Hepatocyte (in vitro differentiated cells): ENCODE measurements around the gene WDR37. TPM values are rescaled to one million over a fixed set of nuclear protein-coding genes. Genes with fewer than 3 reads are reported as not detected.

Experiments used
- DNase-seq: peaks from one replicate; pipeline ENCODE4 v3.0.0-alpha.2; 2016; ENCODE audit warnings: low spot score
- H2AFZ ChIP-seq: fragments of 200-600 bp; sonication (generic); 2 replicates; pipeline ENCODE4 v1.6.0; 2016; ENCODE audit warnings: antibody characterized with exemption, mild to moderate bottlenecking
- H3K27ac ChIP-seq: fragments of 200-600 bp; sonication (generic); 2 replicates; pipeline ENCODE4 v1.5.1; 2016; ENCODE audit warnings: mild to moderate bottlenecking
- H3K27me3 ChIP-seq: fragments of 200-600 bp; sonication (generic); 2 replicates; pipeline ENCODE4 v1.6.1; 2016
- H3K36me3 ChIP-seq: fragments of 200-600 bp; sonication (generic); replicated peaks from 2 replicates; pipeline ENCODE4 v1.5.1; 2016; ENCODE audit warnings: low read depth; ENCODE audit not compliant: insufficient read depth
- H3K4me1 ChIP-seq: fragments of 200-600 bp; sonication (generic); 2 replicates; pipeline ENCODE4 v1.5.1; 2016; ENCODE audit warnings: mild to moderate bottlenecking, moderate library complexity; ENCODE audit not compliant: insufficient read depth
- H3K4me2 ChIP-seq: fragments of 200-600 bp; sonication (generic); 2 replicates; pipeline ENCODE4 v1.6.0; 2016
- H3K4me3 ChIP-seq: fragments of 200-600 bp; sonication (generic); 2 replicates; pipeline ENCODE4 v1.5.1; 2016; ENCODE audit warnings: mild to moderate bottlenecking
- H3K79me2 ChIP-seq: fragments of 200-600 bp; sonication (generic); 2 replicates; pipeline ENCODE4 v1.6.0; 2017; ENCODE audit warnings: mild to moderate bottlenecking
- H3K9me2 ChIP-seq: fragments of 200-600 bp; sonication (generic); replicated peaks from 2 replicates; pipeline ENCODE4 v1.6.0; 2017; ENCODE audit warnings: mild to moderate bottlenecking; ENCODE audit not compliant: insufficient read depth
- H3K9me3 ChIP-seq: fragments of 200-600 bp; sonication (generic); 2 replicates; pipeline ENCODE4 v1.5.1; 2016; ENCODE audit warnings: low read depth, mild to moderate bottlenecking
- H4K20me1 ChIP-seq: fragments of 200-600 bp; sonication (generic); 2 replicates; pipeline ENCODE4 v1.6.0; 2016; ENCODE audit warnings: mild to moderate bottlenecking; ENCODE audit not compliant: insufficient read depth, poor library complexity, severe bottlenecking
- CTCF ChIP-seq: fragments of 200-600 bp; sonication (generic); IDR thresholded peaks from 2 replicates; pipeline ENCODE4 v1.5.1; 2016; ENCODE audit warnings: antibody characterized with exemption, mild to moderate bottlenecking; ENCODE audit not compliant: poor library complexity
- EZH2 ChIP-seq: fragments of 200-600 bp; sonication (generic); IDR thresholded peaks from 2 replicates; pipeline ENCODE4 v1.6.1; 2016; ENCODE audit warnings: antibody characterized with exemption, mild to moderate bottlenecking, borderline replicate concordance
- EZH2phosphoT487 ChIP-seq: fragments of 200-600 bp; sonication (generic); IDR thresholded peaks from one replicate; pipeline ENCODE4 v1.6.1; 2018; ENCODE audit warnings: antibody characterized with exemption, mild to moderate bottlenecking, low read depth, moderate library complexity; ENCODE audit not compliant: unreplicated experiment, severe bottlenecking
- WGBS: methylation state at CpG from one replicate; pipeline ENCODE4 v1.1.6; 2016; ENCODE audit warnings: low lambda C conversion rate; ENCODE audit errors: missing lambda C conversion rate; 5-methylcytosine and 5-hydroxymethylcytosine counted together
- polyA plus RNA-seq: library from polyadenylated mRNA; unstranded; fragments of >200 nt; fragmentation: Nextera tagmentation; extraction: Ambion mirVana; gene quantifications from 2 replicates; pipeline ENCODE4 v1.2.1, GENCODE V29; 2016
- total RNA-seq: library from RNA; depleted of rRNA; stranded (reverse); fragments of >200 nt; gene quantifications from 2 replicates; pipeline ENCODE4 v1.2.3, GENCODE V29; 2014

The WDR37 gene
- total and polyA plus RNA-seq, 2 experiments from 2014 or later = 8.6 to 12.3 TPM

- no peaks in the 10 kb centered on the region for H4K20me1 ChIP-seq
- no peaks in the 10 kb centered on the region for H3K27me3 ChIP-seq
- H3K9me3 ChIP-seq = peaks cover 7% of the 10 kb centered on the region
- TF ChIP-seq EZH2phosphoT487 = no peak
- TF ChIP-seq CTCF = no peak
- no peak for TF ChIP-seq EZH2
- H2AFZ ChIP-seq = no peak overlapping the region
- no peak overlapping the region for H3K4me3 ChIP-seq
- no peaks in the 10 kb centered on the region for H3K36me3 ChIP-seq
- WGBS = 62% methylated on average over 3 of the region's 3 CpGs
- no peaks in the 10 kb centered on the region for H3K79me2 ChIP-seq
- no peak overlapping the region for H3K4me2 ChIP-seq
- DNase-seq = no peak
- H3K27ac ChIP-seq = no peak overlapping the region
- no peaks in the 10 kb centered on the region for H3K4me1 ChIP-seq
- no peaks in the 10 kb centered on the region for H3K9me2 ChIP-seq
These were observed 86.4 kb downstream of the WDR37 start for GRCh38 chr10:1142596-1142995.

- 70% methylated on average over 5 of the region's 5 CpGs for WGBS
These were observed 91.6 kb downstream of the WDR37 start for GRCh38 chr10:1147810-1148209.

GRCh38 chr10:1148855-1149605 is 92.8 kb downstream of the WDR37 start:
- 96% methylated on average over 17 of the region's 17 CpGs for WGBS
- Histone ChIP-seq H3K27ac (no peak overlapping the region), H3K4me1 (peaks cover 4% of the 10 kb centered on the region), H3K4me3 (no peak overlapping the region), H3K36me3 (no peaks in the 10 kb centered on the region), H3K4me2 (no peak overlapping the region), H3K9me3 (peaks cover 7% of the 10 kb centered on the region), H3K9me2 (no peaks in the 10 kb centered on the region), H4K20me1 (no peaks in the 10 kb centered on the region), H3K27me3 (no peaks in the 10 kb centered on the region), H2AFZ (no peak overlapping the region), H3K79me2 (no peaks in the 10 kb centered on the region)
- DNase-seq = no peak
- no peak for TF ChIP-seq CTCF
- no peak for TF ChIP-seq EZH2
- TF ChIP-seq EZH2phosphoT487 = no peak

More at GRCh38 chr10:1147810-1148209, 91.6 kb downstream of the WDR37 start:
- Histone ChIP-seq H3K27me3 (no peaks in the 10 kb centered on the region), H3K9me3 (peaks cover 7% of the 10 kb centered on the region), H4K20me1 (no peaks in the 10 kb centered on the region), H3K4me2 (no peak overlapping the region), H3K27ac (no peak overlapping the region), H3K79me2 (no peaks in the 10 kb centered on the region), H3K4me1 (peaks cover 4% of the 10 kb centered on the region), H3K9me2 (no peaks in the 10 kb centered on the region), H3K4me3 (no peak overlapping the region), H2AFZ (no peak overlapping the region), H3K36me3 (no peaks in the 10 kb centered on the region)
- TF ChIP-seq EZH2 (no peak), CTCF (no peak), EZH2phosphoT487 (no peak)
- no peak for DNase-seq
